ENCODE results near the gene KCTD2. TPM values are rescaled to one million over a fixed set of nuclear protein-coding genes. Genes with fewer than 3 reads are reported as not detected.

KCTD2 gene
- polyA plus RNA-seq, 2 of the 4 experiments (the other 2 are of a cell fraction): 18.8 to 31.3 TPM

GRCh38 chr17:75096082-75096625 is 49.1 kb downstream of the KCTD2 start (continued):
- TF ChIP-seq GATA3 (IDR thresholded peaks at IDR 0.05; ENCODE audit: borderline replicate concordance): peak; percentile 92
- TF ChIP-seq MYC (IDR thresholded peaks at IDR 0.05; ENCODE audit: borderline replicate concordance, low read length): peak; percentile 43; the same call in 1 of the 2 replicates
- peak; percentile 47; the same call in 2 of the 3 replicates for TF ChIP-seq SMC3 (IDR thresholded peaks at IDR 0.05)
- no peak for TF ChIP-seq CTCF (IDR thresholded peaks at IDR 0.05)
- peak; percentile 94 for TF ChIP-seq MAX (IDR thresholded peaks at IDR 0.05)
- no peak for TF ChIP-seq NPAS2 (CRISPR knock-in tag; IDR thresholded peaks at IDR 0.05; ENCODE audit: borderline replicate concordance)
- TF ChIP-seq EHMT2 (IDR thresholded peaks at IDR 0.05; ENCODE audit: low read depth): no peak
- TF ChIP-seq HMGXB4 (CRISPR knock-in tag; IDR thresholded peaks at IDR 0.05; ENCODE audit: borderline replicate concordance): no peak
- no peak for TF ChIP-seq PHF8 (IDR thresholded peaks at IDR 0.05; ENCODE audit: borderline replicate concordance, low read depth)
- TF ChIP-seq ZC3H11A (IDR thresholded peaks at IDR 0.05): no peak
- TF ChIP-seq HDAC2 (IDR thresholded peaks at IDR 0.05): no peak
- TF ChIP-seq NFE2L2 (conservative IDR thresholded peaks at IDR 0.05; ENCODE audit: low read length): peak; percentile 90
- peak; percentile 87 for TF ChIP-seq MAFK (IDR thresholded peaks at IDR 0.05; ENCODE audit: partially characterized antibody)
- no peak for TF ChIP-seq KDM5A (IDR thresholded peaks at IDR 0.05)
- no peak for TF ChIP-seq RFX5 (IDR thresholded peaks at IDR 0.05)
- peak; percentile 73; the same call in 1 of the 2 replicates for TF ChIP-seq HOXB13 (CRISPR knock-in tag; IDR thresholded peaks at IDR 0.05; ENCODE audit: low read depth)
- TF ChIP-seq EP300 (IDR thresholded peaks at IDR 0.05): peak in 1 of 2 experiments; percentile 79; a peak in 2 of 5 replicates
- no peak; the same call in 1 of the 2 replicates for TF ChIP-seq FOSB (CRISPR knock-in tag; IDR thresholded peaks at IDR 0.05)
- TF ChIP-seq ELK1 (IDR thresholded peaks at IDR 0.05; ENCODE audit: low read depth, low read length): no peak
- no peak for TF ChIP-seq KDM1A (IDR thresholded peaks at IDR 0.05; ENCODE audit: low read depth)
- no peak for TF ChIP-seq HEYL (CRISPR knock-in tag; IDR thresholded peaks at IDR 0.05)
- TF ChIP-seq SREBF2 (IDR thresholded peaks at IDR 0.05): no peak
- TF ChIP-seq TP53 (CRISPR knock-in tag; IDR thresholded peaks at IDR 0.05): no peak
- TF ChIP-seq CHD4 (IDR thresholded peaks at IDR 0.05; ENCODE audit: borderline replicate concordance): no peak
- no peak for TF ChIP-seq RARB (CRISPR knock-in tag; IDR thresholded peaks at IDR 0.05)
- TF ChIP-seq BCL3 (IDR thresholded peaks at IDR 0.05): 0 out of 3 replicates have a peak, but pooled peaks have one; percentile 57
- TF ChIP-seq CBX2 (IDR thresholded peaks at IDR 0.05; ENCODE audit: borderline replicate concordance, low read depth): no peak
- no peak for TF ChIP-seq POLR2A (IDR thresholded peaks at IDR 0.05; ENCODE audit: low read length)
- peak; percentile 28 to 40; a peak in 3 of 5 replicates for TF ChIP-seq RAD21 (conservative IDR thresholded peaks at IDR 0.05 in 1 of 2, IDR thresholded peaks at IDR 0.05 in 1 of 2)
- TF ChIP-seq NR3C1 (IDR thresholded peaks at IDR 0.05): no peak
- TF ChIP-seq POLR2AphosphoS2 (conservative IDR thresholded peaks at IDR 0.05; ENCODE audit: low read length): no peak
- TF ChIP-seq HOXB5 (CRISPR knock-in tag; IDR thresholded peaks at IDR 0.05): 0 out of 2 replicates have a peak, but pooled peaks have one; percentile 18
- no peak for TF ChIP-seq E2F6 (IDR thresholded peaks at IDR 0.05; ENCODE audit: borderline replicate concordance, low read depth)
- no peak for TF ChIP-seq ZFP36 (IDR thresholded peaks at IDR 0.05; ENCODE audit: borderline replicate concordance, partially characterized antibody)
- TF ChIP-seq HOXA7 (CRISPR knock-in tag; IDR thresholded peaks at IDR 0.05): peak; percentile 68; the same call in 1 of the 2 replicates
- TF ChIP-seq FOXS1 (CRISPR knock-in tag; IDR thresholded peaks at IDR 0.05): peak; percentile 42; the same call in 1 of the 2 replicates
- TF ChIP-seq RNF2 (IDR thresholded peaks at IDR 0.05; ENCODE audit: borderline replicate concordance, low read depth): no peak
- no peak for TF ChIP-seq HES2 (IDR thresholded peaks at IDR 0.05)
